NCI-H146 treated with DMSO at 0.1 percent for 48 hours (cell line): Measurements from ENCODE around the gene MAGI1.
"Not testable (repeated sequence)": the region's sequence is repeated elsewhere in the genome, so short reads cannot be mapped to it uniquely, and the experiment has no call there.

ENCODE experiments used
- DNase-seq: peaks from one replicate; lab custom pipeline; 2025; ENCODE audit not compliant: unreplicated experiment; lab: John Stamatoyannopoulos, UW

The MAGI1 gene

GRCh38 chr3:66041116-66041515 is 2.4 kb upstream of the MAGI1 start:
- DNase-seq = no peak

GRCh38 chr3:66039590-66039887 is 821 bp upstream of the MAGI1 start:
- no peak for DNase-seq

- DNase-seq = no peak
Measured at GRCh38 chr3:66038384-66038725, 363 bp downstream of the MAGI1 start.

GRCh38 chr3:66037986-66038369 is 740 bp downstream of the MAGI1 start:
- no peak for DNase-seq

GRCh38 chr3:66037330-66037985 is 1.3 kb downstream of the MAGI1 start:
- no peak for DNase-seq

GRCh38 chr3:66036586-66037148 is 2.1 kb downstream of the MAGI1 start:
- no peak for DNase-seq

GRCh38 chr3:66035763-66036477 is 2.8 kb downstream of the MAGI1 start:
- no peak for DNase-seq

- DNase-seq = no peak
Measured at GRCh38 chr3:66033241-66034138, 5.2 kb downstream of the MAGI1 start.

- no peak for DNase-seq
Measured at GRCh38 chr3:66031102-66031698, 7.5 kb downstream of the MAGI1 start.

GRCh38 chr3:66029443-66029842 is 9.3 kb downstream of the MAGI1 start:
- no peak for DNase-seq

- DNase-seq = no peak
Measured at GRCh38 chr3:66029014-66029413, 9.7 kb downstream of the MAGI1 start.

GRCh38 chr3:66028457-66028856 is 10.3 kb downstream of the MAGI1 start:
- no peak for DNase-seq

- not testable (repeated sequence) for DNase-seq
Measured at GRCh38 chr3:66027099-66027498, 11.6 kb downstream of the MAGI1 start.

GRCh38 chr3:66023738-66024385 is 14.9 kb downstream of the MAGI1 start:
- DNase-seq = no peak

- DNase-seq = no peak
Measured at GRCh38 chr3:66023229-66023628, 15.5 kb downstream of the MAGI1 start.

GRCh38 chr3:66021731-66022131 is 17.0 kb downstream of the MAGI1 start:
- DNase-seq = no peak

- no peak for DNase-seq
Measured at GRCh38 chr3:66019896-66020295, 18.8 kb downstream of the MAGI1 start.

- DNase-seq = no peak
Measured at GRCh38 chr3:66018057-66019033, 20.4 kb downstream of the MAGI1 start.

GRCh38 chr3:66017591-66017990 is 21.1 kb downstream of the MAGI1 start:
- no peak for DNase-seq

GRCh38 chr3:66017084-66017483 is 21.6 kb downstream of the MAGI1 start:
- DNase-seq = no peak
